HEK293T (cell line): Measurements from ENCODE around the gene VAV2.

Source experiments
- ARNT ChIP-seq: fragments of 450-650 bp; IDR thresholded peaks from 2 replicates; pipeline ENCODE4 v1.6.1; 2017; ENCODE audit warnings: mild to moderate bottlenecking
- BHLHE40 ChIP-seq: fragments of 450-650 bp; IDR thresholded peaks from 2 replicates; pipeline ENCODE4 v1.6.1; 2016; ENCODE audit warnings: mild to moderate bottlenecking, moderate library complexity, borderline replicate concordance
- CTBP1 ChIP-seq: fragments of 450-650 bp; IDR thresholded peaks from 2 replicates; pipeline ENCODE4 v1.6.1; 2016; ENCODE audit warnings: borderline replicate concordance
- ELF4 ChIP-seq: fragments of 450-650 bp; IDR thresholded peaks from 2 replicates; pipeline ENCODE4 v1.6.1; 2017; ENCODE audit warnings: antibody characterized with exemption
- FOXA1 ChIP-seq: fragments of 450-650 bp; IDR thresholded peaks from 2 replicates; pipeline ENCODE4 v1.6.1; 2016; ENCODE audit warnings: mild to moderate bottlenecking
- FOXK2 ChIP-seq: fragments of 450-650 bp; IDR thresholded peaks from 2 replicates; pipeline ENCODE4 v1.6.1; 2016; ENCODE audit warnings: mild to moderate bottlenecking
- FOXM1 ChIP-seq: fragments of 450-650 bp; IDR thresholded peaks from 2 replicates; pipeline ENCODE4 v1.6.1; 2017; ENCODE audit warnings: mild to moderate bottlenecking, borderline replicate concordance
- SP1 ChIP-seq: fragments of 450-650 bp; IDR thresholded peaks from 2 replicates; pipeline ENCODE4 v1.6.1; 2017
- SUZ12 ChIP-seq: fragments of 450-650 bp; IDR thresholded peaks from 2 replicates; pipeline ENCODE4 v1.6.1; 2016; ENCODE audit warnings: mild to moderate bottlenecking
- TARDBP ChIP-seq: fragments of 450-650 bp; IDR thresholded peaks from 2 replicates; pipeline ENCODE4 v1.6.1; 2016

GRCh38 chr9:133926165-133926856, 65.8 kb downstream of the VAV2 start:
- TF ChIP-seq BHLHE40 (no peak), FOXA1 (no peak), ELF4 (no peak), ARNT (no peak), FOXK2 (no peak), CTBP1 (no peak), FOXM1 (no peak), SUZ12 (no peak), SP1 (no peak), TARDBP (no peak)
